HG02973 (cell line): Measurements from ENCODE around the gene NFE2L2.
"Not testable (repeated sequence)": the region's sequence is repeated elsewhere in the genome, so short reads cannot be mapped to it uniquely, and the experiment has no call there.

Source experiments
- ATAC-seq: cut with Tn5 transposase; IDR thresholded peaks from one replicate; pipeline ENCODE4 v1.9.1; 2021; ENCODE audit warnings: moderate library complexity; ENCODE audit not compliant: unreplicated experiment

NFE2L2 gene

GRCh38 chr2:177258059-177258458 is 6.5 kb downstream of the NFE2L2 start:
- ATAC-seq = no peak

GRCh38 chr2:177257471-177257870 is 7.1 kb downstream of the NFE2L2 start:
- no peak for ATAC-seq

- no peak for ATAC-seq
These were observed 7.8 kb downstream of the NFE2L2 start for GRCh38 chr2:177256695-177257094.

- no peak for ATAC-seq
These were observed 8.5 kb downstream of the NFE2L2 start for GRCh38 chr2:177256026-177256425.

GRCh38 chr2:177255227-177255601 is 9.3 kb downstream of the NFE2L2 start:
- ATAC-seq = no peak

GRCh38 chr2:177254433-177255226 is 9.9 kb downstream of the NFE2L2 start:
- no peak for ATAC-seq

- ATAC-seq = no peak
These were observed 10.8 kb downstream of the NFE2L2 start for GRCh38 chr2:177253704-177254103.

- ATAC-seq = no peak
These were observed 11.6 kb downstream of the NFE2L2 start for GRCh38 chr2:177252808-177253531.

- no peak for ATAC-seq
These were observed 13.4 kb downstream of the NFE2L2 start for GRCh38 chr2:177251165-177251542.

GRCh38 chr2:177250461-177250860 is 14.1 kb downstream of the NFE2L2 start:
- ATAC-seq = no peak

- no peak for ATAC-seq
These were observed 15.5 kb downstream of the NFE2L2 start for GRCh38 chr2:177249038-177249437.

GRCh38 chr2:177247693-177248262 is 16.7 kb downstream of the NFE2L2 start:
- ATAC-seq = no peak

GRCh38 chr2:177246523-177247030 is 17.9 kb downstream of the NFE2L2 start:
- not testable (repeated sequence) for ATAC-seq

GRCh38 chr2:177246000-177246399 is 18.5 kb downstream of the NFE2L2 start:
- no peak for ATAC-seq

GRCh38 chr2:177245010-177245422 is 19.5 kb downstream of the NFE2L2 start:
- no peak for ATAC-seq

- no peak for ATAC-seq
These were observed 20.2 kb downstream of the NFE2L2 start for GRCh38 chr2:177244244-177244771.

GRCh38 chr2:177243476-177243875 is 21.1 kb downstream of the NFE2L2 start:
- ATAC-seq = no peak

GRCh38 chr2:177243073-177243472 is 21.5 kb downstream of the NFE2L2 start:
- no peak for ATAC-seq

- no peak for ATAC-seq
These were observed 22.2 kb downstream of the NFE2L2 start for GRCh38 chr2:177242121-177242987.

GRCh38 chr2:177241711-177242120 is 22.8 kb downstream of the NFE2L2 start:
- no peak for ATAC-seq
